ENCODE measurements around the gene KIAA0408.

KIAA0408 gene

GRCh38 chr6:127459231-127459641 lies at the start of gene KIAA0408:
Gene KIAA0408, minus strand, starts transcription at chr6:127459389. Its CDS starts 5,408 bp downstream, at chr6:127453981.
- Histone ChIP-seq H3K4me1 (ENCODE audit: control insufficient read depth, insufficient read depth, low read length) (no peaks in the 10 kb centered on the region), H3K27me3 (ENCODE audit: control insufficient read depth, insufficient read depth, low read length) (no peaks in the 10 kb centered on the region), H3K36me3 (ENCODE audit: control insufficient read depth, insufficient read depth, low read length) (no peaks in the 10 kb centered on the region), H3K9ac (ENCODE audit: low read depth, low read length) (no peak within 1 kb of the TSS), H3K9me3 (ENCODE audit: control insufficient read depth, insufficient read depth, low read length) (no peaks in the 10 kb centered on the region), H3K4me3 (ENCODE audit: low read depth, low read length) (peak within 1 kb of the TSS; percentile 6)

- H3K4me3 ChIP-seq (ENCODE audit: low read depth, low read length): no peak overlapping the region
- peaks cover 2% of the 10 kb centered on the region for H3K27me3 ChIP-seq (ENCODE audit: control insufficient read depth, insufficient read depth, low read length)
- no peak overlapping the region for H3K9ac ChIP-seq (ENCODE audit: low read depth, low read length)
- no peaks in the 10 kb centered on the region for H3K4me1 ChIP-seq (ENCODE audit: control insufficient read depth, insufficient read depth, low read length)
- no peaks in the 10 kb centered on the region for H3K9me3 ChIP-seq (ENCODE audit: control insufficient read depth, insufficient read depth, low read length)
- H3K36me3 ChIP-seq (ENCODE audit: control insufficient read depth, insufficient read depth, low read length): no peaks in the 10 kb centered on the region
Observed at GRCh38 chr6:127506894-127507293, 47.7 kb upstream of the KIAA0408 start.

DNA sequence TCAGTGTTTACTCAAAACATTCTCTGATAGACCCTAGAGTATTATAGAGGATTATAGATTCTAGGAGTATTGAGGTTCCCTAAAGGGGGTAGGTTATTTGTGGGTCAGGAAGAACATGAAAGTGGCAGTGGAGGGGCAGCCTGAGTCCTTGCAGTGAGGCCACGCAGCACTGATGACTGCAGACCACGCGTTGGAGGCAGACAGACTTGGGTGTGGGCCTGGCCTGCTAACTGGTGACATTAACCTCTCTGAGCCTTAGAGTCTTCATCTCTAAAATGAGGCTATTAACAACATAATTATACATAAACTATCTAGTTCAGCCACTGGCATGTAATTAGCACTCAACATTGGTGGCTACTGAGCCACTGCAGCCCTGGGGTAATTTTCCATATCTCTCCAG lies 43.8 kb upstream of the KIAA0408 start:
- H3K4me1 ChIP-seq (ENCODE audit: control insufficient read depth, insufficient read depth, low read length): no peaks in the 10 kb centered on the region
- no peak overlapping the region for H3K9ac ChIP-seq (ENCODE audit: low read depth, low read length)
- H3K4me3 ChIP-seq (ENCODE audit: low read depth, low read length): no peak overlapping the region
- no peaks in the 10 kb centered on the region for H3K27me3 ChIP-seq (ENCODE audit: control insufficient read depth, insufficient read depth, low read length)
- H3K36me3 ChIP-seq (ENCODE audit: control insufficient read depth, insufficient read depth, low read length): no peaks in the 10 kb centered on the region
- H3K9me3 ChIP-seq (ENCODE audit: control insufficient read depth, insufficient read depth, low read length): no peaks in the 10 kb centered on the region

DNA sequence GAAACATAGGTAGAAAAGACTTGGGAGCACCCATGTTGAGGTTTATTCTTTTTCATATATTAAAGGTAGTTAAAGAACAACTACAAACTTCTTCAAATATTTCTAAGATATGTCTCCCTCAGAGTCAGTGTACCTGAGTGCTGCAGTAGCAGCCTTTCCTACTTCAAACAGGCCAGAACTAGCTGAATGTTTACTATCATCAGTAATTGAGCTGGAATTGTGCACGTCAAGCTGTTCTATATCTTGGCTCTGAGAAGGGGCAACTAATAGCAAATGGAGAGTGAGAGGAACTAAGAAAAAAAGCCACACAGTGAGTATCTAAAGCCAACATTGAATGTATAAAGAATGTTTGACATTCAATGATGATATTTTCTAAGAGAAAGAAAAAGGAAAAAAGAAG lies 38.2 kb upstream of the KIAA0408 start:
- H3K9me3 ChIP-seq (ENCODE audit: control insufficient read depth, insufficient read depth, low read length): no peaks in the 10 kb centered on the region
- no peak overlapping the region for H3K4me3 ChIP-seq (ENCODE audit: low read depth, low read length)
- H3K4me1 ChIP-seq (ENCODE audit: control insufficient read depth, insufficient read depth, low read length): no peaks in the 10 kb centered on the region
- H3K9ac ChIP-seq (ENCODE audit: low read depth, low read length): no peak overlapping the region
- no peaks in the 10 kb centered on the region for H3K27me3 ChIP-seq (ENCODE audit: control insufficient read depth, insufficient read depth, low read length)
- no peaks in the 10 kb centered on the region for H3K36me3 ChIP-seq (ENCODE audit: control insufficient read depth, insufficient read depth, low read length)

- Histone ChIP-seq H3K36me3 (ENCODE audit: control insufficient read depth, insufficient read depth, low read length) (no peaks in the 10 kb centered on the region), H3K9me3 (ENCODE audit: control insufficient read depth, insufficient read depth, low read length) (no peaks in the 10 kb centered on the region), H3K4me1 (ENCODE audit: control insufficient read depth, insufficient read depth, low read length) (no peaks in the 10 kb centered on the region), H3K4me3 (ENCODE audit: low read depth, low read length) (no peak overlapping the region), H3K9ac (ENCODE audit: low read depth, low read length) (no peak overlapping the region), H3K27me3 (ENCODE audit: control insufficient read depth, insufficient read depth, low read length) (no peaks in the 10 kb centered on the region)
Observed at GRCh38 chr6:127496471-127496870, 37.3 kb upstream of the KIAA0408 start.

- Histone ChIP-seq H3K4me3 (ENCODE audit: low read depth, low read length) (no peak overlapping the region), H3K4me1 (ENCODE audit: control insufficient read depth, insufficient read depth, low read length) (no peaks in the 10 kb centered on the region), H3K36me3 (ENCODE audit: control insufficient read depth, insufficient read depth, low read length) (no peaks in the 10 kb centered on the region), H3K9ac (ENCODE audit: low read depth, low read length) (no peak overlapping the region), H3K27me3 (ENCODE audit: control insufficient read depth, insufficient read depth, low read length) (no peaks in the 10 kb centered on the region), H3K9me3 (ENCODE audit: control insufficient read depth, insufficient read depth, low read length) (no peaks in the 10 kb centered on the region)
Observed at GRCh38 chr6:127494240-127494767, 35.1 kb upstream of the KIAA0408 start.

- Histone ChIP-seq H3K9me3 (ENCODE audit: control insufficient read depth, insufficient read depth, low read length) (no peaks in the 10 kb centered on the region), H3K27me3 (ENCODE audit: control insufficient read depth, insufficient read depth, low read length) (no peaks in the 10 kb centered on the region), H3K4me3 (ENCODE audit: low read depth, low read length) (no peak overlapping the region), H3K9ac (ENCODE audit: low read depth, low read length) (no peak overlapping the region), H3K4me1 (ENCODE audit: control insufficient read depth, insufficient read depth, low read length) (peaks cover 10% of the 10 kb centered on the region), H3K36me3 (ENCODE audit: control insufficient read depth, insufficient read depth, low read length) (no peaks in the 10 kb centered on the region)
Observed at GRCh38 chr6:127489248-127489647, 30.1 kb upstream of the KIAA0408 start.

DNA sequence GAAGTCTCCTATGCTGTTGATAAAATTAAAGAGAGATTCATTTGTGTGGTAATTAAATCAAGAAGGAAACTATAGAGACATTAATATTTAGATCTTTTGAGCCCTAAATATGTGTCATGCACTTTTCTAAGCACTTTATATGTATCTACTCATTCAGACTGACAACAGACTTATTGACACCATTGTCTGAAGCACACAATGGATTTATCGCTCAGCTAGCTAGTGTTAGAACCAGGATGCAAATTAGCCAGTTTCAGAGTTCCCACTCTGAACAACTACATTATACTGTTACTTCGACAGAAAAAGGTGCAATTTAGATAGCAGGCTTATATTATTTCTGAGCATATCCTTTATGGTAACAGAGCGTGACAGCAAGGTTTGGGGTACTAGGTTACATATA lies 27.7 kb upstream of the KIAA0408 start:
- Histone ChIP-seq H3K9me3 (ENCODE audit: control insufficient read depth, insufficient read depth, low read length) (no peaks in the 10 kb centered on the region), H3K4me3 (ENCODE audit: low read depth, low read length) (no peak overlapping the region), H3K9ac (ENCODE audit: low read depth, low read length) (no peak overlapping the region), H3K4me1 (ENCODE audit: control insufficient read depth, insufficient read depth, low read length) (peaks cover 27% of the 10 kb centered on the region), H3K27me3 (ENCODE audit: control insufficient read depth, insufficient read depth, low read length) (no peaks in the 10 kb centered on the region), H3K36me3 (ENCODE audit: control insufficient read depth, insufficient read depth, low read length) (no peaks in the 10 kb centered on the region)

DNA sequence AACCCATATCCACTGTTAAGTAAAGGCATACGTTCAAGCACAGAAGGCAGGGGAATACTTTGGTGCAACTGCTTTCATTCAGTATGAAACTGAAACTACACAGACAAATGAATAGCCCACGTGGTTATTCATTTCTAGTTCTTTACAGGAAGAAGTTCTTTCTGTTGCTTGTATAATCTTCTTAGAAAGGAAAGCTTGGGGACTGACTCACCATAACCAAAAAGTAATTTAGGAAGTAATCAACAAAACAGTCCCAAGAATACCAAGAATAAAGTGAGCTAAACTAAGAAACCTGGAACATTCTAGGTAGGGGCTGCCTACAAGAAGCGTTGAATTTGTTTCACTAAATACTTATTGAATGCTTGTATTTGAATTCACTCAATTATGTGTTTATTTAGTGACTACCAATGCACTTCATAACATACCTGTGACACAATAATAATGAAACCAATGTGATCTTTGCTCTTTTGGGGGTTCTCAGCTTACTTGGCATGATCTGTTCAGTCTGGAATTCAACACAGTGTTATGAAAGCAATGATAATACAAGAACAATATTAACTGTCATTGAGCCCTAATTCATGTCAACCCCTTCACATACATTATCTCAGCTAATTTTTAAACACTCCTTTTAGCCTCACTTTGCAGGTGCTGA lies 25.1 kb upstream of the KIAA0408 start:
- Histone ChIP-seq H3K36me3 (ENCODE audit: control insufficient read depth, insufficient read depth, low read length) (no peaks in the 10 kb centered on the region), H3K27me3 (ENCODE audit: control insufficient read depth, insufficient read depth, low read length) (no peaks in the 10 kb centered on the region), H3K4me1 (ENCODE audit: control insufficient read depth, insufficient read depth, low read length) (peaks cover 31% of the 10 kb centered on the region), H3K9ac (ENCODE audit: low read depth, low read length) (no peak overlapping the region), H3K9me3 (ENCODE audit: control insufficient read depth, insufficient read depth, low read length) (no peaks in the 10 kb centered on the region), H3K4me3 (ENCODE audit: low read depth, low read length) (peak overlapping the region; percentile 14)

- H3K36me3 ChIP-seq (ENCODE audit: control insufficient read depth, insufficient read depth, low read length): no peaks in the 10 kb centered on the region
- no peaks in the 10 kb centered on the region for H3K27me3 ChIP-seq (ENCODE audit: control insufficient read depth, insufficient read depth, low read length)
- peak overlapping the region; percentile 14 for H3K4me3 ChIP-seq (ENCODE audit: low read depth, low read length)
- no peaks in the 10 kb centered on the region for H3K9me3 ChIP-seq (ENCODE audit: control insufficient read depth, insufficient read depth, low read length)
- no peak overlapping the region for H3K9ac ChIP-seq (ENCODE audit: low read depth, low read length)
- H3K4me1 ChIP-seq (ENCODE audit: control insufficient read depth, insufficient read depth, low read length): peaks cover 31% of the 10 kb centered on the region
Observed at GRCh38 chr6:127483399-127484055, 24.3 kb upstream of the KIAA0408 start.

- Histone ChIP-seq H3K36me3 (ENCODE audit: control insufficient read depth, insufficient read depth, low read length) (no peaks in the 10 kb centered on the region), H3K4me1 (ENCODE audit: control insufficient read depth, insufficient read depth, low read length) (peaks cover 29% of the 10 kb centered on the region), H3K9ac (ENCODE audit: low read depth, low read length) (no peak overlapping the region), H3K4me3 (ENCODE audit: low read depth, low read length) (no peak overlapping the region), H3K9me3 (ENCODE audit: control insufficient read depth, insufficient read depth, low read length) (no peaks in the 10 kb centered on the region), H3K27me3 (ENCODE audit: control insufficient read depth, insufficient read depth, low read length) (no peaks in the 10 kb centered on the region)
Observed at GRCh38 chr6:127482325-127482724, 23.1 kb upstream of the KIAA0408 start.

DNA sequence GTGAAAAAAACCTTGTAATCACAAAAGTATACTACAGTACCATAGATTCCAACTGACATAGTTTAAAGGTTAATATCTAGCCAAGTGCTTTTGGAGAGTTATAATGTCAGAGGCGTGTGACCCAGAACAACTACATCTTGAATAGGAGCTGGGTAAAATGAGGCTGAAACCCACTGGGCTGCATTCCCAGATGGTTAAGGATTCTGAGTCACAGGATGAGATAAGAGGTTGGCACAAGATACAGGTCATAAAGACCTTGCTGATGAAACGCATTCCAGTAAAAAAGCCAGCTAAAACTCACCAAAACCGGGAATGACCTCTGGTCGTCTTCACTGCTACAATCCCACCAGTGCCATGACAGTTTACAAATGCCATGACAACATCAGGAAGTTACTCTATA lies 22.4 kb upstream of the KIAA0408 start:
- no peak overlapping the region for H3K4me3 ChIP-seq (ENCODE audit: low read depth, low read length)
- H3K36me3 ChIP-seq (ENCODE audit: control insufficient read depth, insufficient read depth, low read length): no peaks in the 10 kb centered on the region
- peaks cover 29% of the 10 kb centered on the region for H3K4me1 ChIP-seq (ENCODE audit: control insufficient read depth, insufficient read depth, low read length)
- H3K9ac ChIP-seq (ENCODE audit: low read depth, low read length): no peak overlapping the region
- H3K27me3 ChIP-seq (ENCODE audit: control insufficient read depth, insufficient read depth, low read length): no peaks in the 10 kb centered on the region
- H3K9me3 ChIP-seq (ENCODE audit: control insufficient read depth, insufficient read depth, low read length): no peaks in the 10 kb centered on the region
